Psoas muscle (tissue), 8 donors: ENCODE measurements around the gene SMYD3. TPM values are rescaled to one million over a fixed set of nuclear protein-coding genes. Genes with fewer than 3 reads are reported as not detected.
"Not testable (repeated sequence)": the region's sequence is repeated elsewhere in the genome, so short reads cannot be mapped to it uniquely, and the experiment has no call there.

Experiments used
- ATAC-seq, 4 donors: fragments of 200-7000 bp; cut with Tn5 transposase; one replicate each; pipeline ENCODE4 v1.9.1; 2020; ENCODE audit warnings: moderate library complexity in 3 of 4, mild to moderate bottlenecking in 2 of 4
- DNase-seq, 2 donors: peaks; one replicate each; pipeline ENCODE4 v3.0.0-alpha.2; 2020
- H3K27ac ChIP-seq: fragments of 200-600 bp; one replicate; pipeline ENCODE4 v1.8.0; 2022
- H3K27me3 ChIP-seq, 3 donors: fragments of 200-600 bp in 1 of 3; one replicate each; pipeline versions ENCODE4 v1.6.1 to v1.8.0; 2013 to 2022; ENCODE audit warnings: low read length in 2 of 3, mild to moderate bottlenecking in 2 of 3, moderate library complexity in 1 of 3; ENCODE audit not compliant: insufficient read depth in 3 of 3
- H3K36me3 ChIP-seq, 2 donors: fragments of 200-600 bp in 1 of 2; one replicate each; pipeline versions ENCODE4 v1.6.1 to v1.8.0; 2013 to 2022; ENCODE audit warnings: low read depth in 1 of 2, mild to moderate bottlenecking in 1 of 2, moderate library complexity in 1 of 2; ENCODE audit not compliant: insufficient read depth in 1 of 2
- H3K4me1 ChIP-seq: fragments of 200-600 bp; one replicate; pipeline ENCODE4 v1.8.0; 2022
- H3K4me3 ChIP-seq: fragments of 200-600 bp; one replicate; pipeline ENCODE4 v1.8.0; 2022; ENCODE audit warnings: mild to moderate bottlenecking
- H3K9me3 ChIP-seq: fragments of 200-600 bp; one replicate; pipeline ENCODE4 v1.8.0; 2022
- WGBS, 3 donors: extraction: QIAGEN DNeasy Blood & Tissue Kit; methylation state at CpG; one replicate each; pipeline versions ENCODE4 v1.1.6 to v1.1.7; 2013; 5-methylcytosine and 5-hydroxymethylcytosine counted together
- intact Hi-C, 2 donors: fragments of 100-400 bp; cut with DNase I; formaldehyde crosslinking; loops; one replicate each; pipeline versions ENCODE4 v1.11.0 to v1.14.2; 2022
- polyA plus RNA-seq, 3 donors: library from polyadenylated mRNA; stranded (reverse); fragments of 200-250 nt; gene quantifications; one replicate each; pipeline ENCODE4 v1.2.3, GENCODE V29; 2013
- total RNA-seq, 4 donors: library from RNA; stranded (reverse); fragmentation: NEBNext Ultra II Directional in 2 of 4; extraction: Animal tissue kit (Norgen Biotek cat#: 25700) in 2 of 4; gene quantifications; one replicate each; pipeline versions ENCODE4 v1.2.1 to v1.2.4, GENCODE V29; 2021 to 2023
- TF ChIP-seq, protein P1 (sequence below): fragments of 200-600 bp; IDR thresholded peaks from one replicate; pipeline ENCODE4 v1.8.0; 2022; ENCODE audit warnings: antibody characterized with exemption
- donor health status: healthy with polysubstance abuse.
- donor health status: DM: no; HTN: no; CAD: no; lungs with moderate emphysema.
- donor health status: Bipolar disorder and iron deficiency.
- donor health status: healthy.
- donor health status: DM: yes; HTN: yes; CAD: no.
- donor health status: DM: no; HTN: no; CAD: no.
- donor health status: DM: no; HTN: no; CAD: no.
- donor health status: DM: yes; HTN: yes; CAD: no.

Gene SMYD3
- total and polyA plus RNA-seq, 7 donors = 2.9 to 6.4 (median 4.9) TPM

DNA sequence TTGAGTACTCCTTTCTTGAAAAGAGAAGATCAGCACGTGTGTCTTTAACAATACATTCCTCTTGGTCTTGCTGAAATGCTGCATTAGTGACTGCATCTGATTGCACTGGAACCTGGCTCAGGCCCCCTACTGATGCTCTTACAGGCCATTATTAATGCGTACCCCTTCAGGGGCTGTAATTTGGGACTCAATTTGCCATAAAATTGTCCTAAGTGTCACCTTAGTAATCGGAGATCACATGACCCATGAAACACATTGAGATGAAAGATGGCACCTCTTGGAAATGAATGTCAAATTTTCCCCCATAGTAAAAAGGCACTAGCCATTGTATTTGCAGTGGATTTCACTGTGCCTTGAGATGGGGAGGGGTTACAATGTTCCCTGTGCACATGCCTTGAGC is 789.0 kb downstream of the SMYD3 start:
- intact Hi-C loops = no loop called here
- TF ChIP-seq, protein P1, sequence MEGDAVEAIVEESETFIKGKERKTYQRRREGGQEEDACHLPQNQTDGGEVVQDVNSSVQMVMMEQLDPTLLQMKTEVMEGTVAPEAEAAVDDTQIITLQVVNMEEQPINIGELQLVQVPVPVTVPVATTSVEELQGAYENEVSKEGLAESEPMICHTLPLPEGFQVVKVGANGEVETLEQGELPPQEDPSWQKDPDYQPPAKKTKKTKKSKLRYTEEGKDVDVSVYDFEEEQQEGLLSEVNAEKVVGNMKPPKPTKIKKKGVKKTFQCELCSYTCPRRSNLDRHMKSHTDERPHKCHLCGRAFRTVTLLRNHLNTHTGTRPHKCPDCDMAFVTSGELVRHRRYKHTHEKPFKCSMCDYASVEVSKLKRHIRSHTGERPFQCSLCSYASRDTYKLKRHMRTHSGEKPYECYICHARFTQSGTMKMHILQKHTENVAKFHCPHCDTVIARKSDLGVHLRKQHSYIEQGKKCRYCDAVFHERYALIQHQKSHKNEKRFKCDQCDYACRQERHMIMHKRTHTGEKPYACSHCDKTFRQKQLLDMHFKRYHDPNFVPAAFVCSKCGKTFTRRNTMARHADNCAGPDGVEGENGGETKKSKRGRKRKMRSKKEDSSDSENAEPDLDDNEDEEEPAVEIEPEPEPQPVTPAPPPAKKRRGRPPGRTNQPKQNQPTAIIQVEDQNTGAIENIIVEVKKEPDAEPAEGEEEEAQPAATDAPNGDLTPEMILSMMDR = no peak
- no peak overlapping the region for H3K4me3 ChIP-seq
- 75% methylated on average over 3 of the region's 3 CpGs for WGBS, 3 donors
- no peaks in the 10 kb centered on the region for H3K36me3 ChIP-seq
- H3K4me1 ChIP-seq = no peaks in the 10 kb centered on the region
- ATAC-seq (no peak), DNase-seq (no peak)
- H3K27me3 ChIP-seq = no peaks in the 10 kb centered on the region
- H3K9me3 ChIP-seq = no peaks in the 10 kb centered on the region
- H3K27ac ChIP-seq = no peak overlapping the region

DNA sequence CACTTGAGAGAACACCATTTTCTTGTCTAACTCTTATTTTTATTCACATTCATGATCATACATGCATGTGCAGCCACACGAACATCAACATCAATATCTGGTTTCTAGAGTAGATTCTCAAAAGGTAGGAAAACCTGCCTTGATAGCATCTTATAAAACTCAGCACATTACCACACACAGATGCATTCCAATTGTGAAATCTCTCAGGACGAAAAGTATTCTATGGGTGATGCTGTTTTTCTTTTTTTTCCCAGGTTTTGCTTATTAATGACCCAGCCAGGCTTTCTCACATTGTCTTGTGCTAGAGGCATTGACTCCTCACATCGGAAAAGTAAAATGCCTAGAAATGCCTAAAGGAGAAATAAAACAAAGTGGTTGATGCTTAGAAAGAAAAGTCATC is 789.5 kb downstream of the SMYD3 start:
- Histone ChIP-seq H3K9me3 (no peaks in the 10 kb centered on the region), H3K27ac (no peak overlapping the region), H3K27me3 (no peaks in the 10 kb centered on the region), H3K4me1 (no peaks in the 10 kb centered on the region), H3K4me3 (no peak overlapping the region), H3K36me3 (no peaks in the 10 kb centered on the region)
- DNase-seq = no peak
- TF ChIP-seq, protein P1 = no peak
- ATAC-seq = no peak
- 89 to 97% (median 89%) methylated on average over 3 of the region's 3 CpGs for WGBS, 3 donors
- intact Hi-C loops = no loop called here

DNA sequence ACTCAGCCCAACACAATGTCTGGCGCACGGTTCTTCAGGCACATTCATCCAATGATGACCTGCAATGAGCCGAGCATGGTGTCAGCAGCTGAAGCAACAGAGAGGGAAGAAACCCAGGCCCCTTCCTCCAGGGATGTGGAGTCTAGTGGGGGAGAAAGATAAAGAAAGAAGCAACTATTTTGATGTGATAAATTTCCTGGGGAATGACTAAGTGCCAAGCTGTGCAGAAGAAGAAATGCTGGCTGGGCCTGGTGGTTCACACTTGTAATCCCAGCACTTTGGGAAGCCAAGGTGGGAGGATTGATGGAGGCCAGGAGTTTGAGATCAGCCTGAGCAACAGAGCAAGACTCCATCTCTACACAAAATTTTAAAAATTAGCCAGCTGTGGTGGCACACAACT is 790.5 kb downstream of the SMYD3 start:
- TF ChIP-seq, protein P1 = no peak
- ATAC-seq = no peak
- no peak overlapping the region for H3K4me3 ChIP-seq

DNA sequence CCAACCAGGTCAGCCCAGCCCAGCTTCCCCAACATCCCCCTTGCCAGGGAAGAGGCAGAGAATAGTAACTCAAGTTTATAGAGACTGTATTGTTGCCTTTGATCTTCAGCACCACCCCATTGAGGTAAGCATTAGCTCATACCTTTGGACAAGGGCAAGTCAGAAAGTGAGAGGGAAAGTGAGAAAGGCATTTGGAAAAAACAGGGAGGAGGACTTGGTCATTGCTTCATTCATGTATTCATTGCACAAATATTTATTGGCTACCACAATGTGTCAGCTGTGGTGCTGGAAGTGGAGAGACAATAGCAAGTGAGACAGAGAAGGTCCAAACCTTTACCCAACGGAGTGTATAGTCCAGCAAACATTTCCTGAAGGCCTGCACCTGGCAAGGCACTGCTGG is 791.1 kb downstream of the SMYD3 start:
- Histone ChIP-seq H3K27me3 (no peaks in the 10 kb centered on the region), H3K27ac (no peak overlapping the region), H3K4me3 (no peak overlapping the region), H3K4me1 (no peaks in the 10 kb centered on the region), H3K9me3 (no peaks in the 10 kb centered on the region), H3K36me3 (no peaks in the 10 kb centered on the region)
- TF ChIP-seq, protein P1 = no peak
- 12 to 31% (median 15%) methylated on average over 1 of the region's 1 CpG for WGBS, 3 donors
- DNase-seq = no peak
- ATAC-seq = peak in 1 of 4 donors; percentile 64
- intact Hi-C loops = no loop called here

More for the DNA sequence above, 790.5 kb downstream of the SMYD3 start:
- Histone ChIP-seq H3K4me1 (no peaks in the 10 kb centered on the region), H3K9me3 (no peaks in the 10 kb centered on the region), H3K27ac (no peak overlapping the region), H3K27me3 (no peaks in the 10 kb centered on the region), H3K36me3 (no peaks in the 10 kb centered on the region)
- 81 to 90% (median 88%) methylated on average over 3 of the region's 3 CpGs for WGBS, 3 donors
- DNase-seq = no peak
- intact Hi-C loops = no loop called here

DNA sequence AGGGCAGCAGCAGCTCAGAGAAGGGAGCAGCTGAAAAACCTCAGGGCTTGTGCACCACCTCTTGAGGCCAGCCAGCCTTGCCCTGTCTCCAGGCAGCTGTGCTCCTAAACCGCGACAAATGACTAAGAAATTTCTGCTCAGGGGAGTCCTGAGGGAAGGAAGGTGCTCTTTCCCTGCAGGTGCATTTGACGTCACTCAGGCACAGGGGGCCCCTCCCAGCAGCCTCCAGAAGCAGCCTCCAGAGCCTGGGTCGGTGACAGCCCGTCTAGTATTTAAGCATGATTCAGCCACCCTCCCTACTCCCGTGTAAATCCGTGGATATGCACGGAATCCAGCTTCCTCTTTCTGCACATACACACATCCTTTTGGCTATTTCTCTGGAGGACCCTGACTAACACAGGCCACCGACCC is 791.8 kb downstream of the SMYD3 start:
- no peak for DNase-seq
- Histone ChIP-seq H3K9me3 (no peaks in the 10 kb centered on the region), H3K36me3 (no peaks in the 10 kb centered on the region), H3K27me3 (no peaks in the 10 kb centered on the region), H3K4me3 (no peak overlapping the region), H3K4me1 (no peaks in the 10 kb centered on the region), H3K27ac (no peak overlapping the region)
- intact Hi-C loops = no loop called here
- ATAC-seq = no peak
- TF ChIP-seq, protein P1 = no peak
- 12 to 17% (median 17%) methylated on average over 9 of the region's 9 CpGs for WGBS, 3 donors

DNA sequence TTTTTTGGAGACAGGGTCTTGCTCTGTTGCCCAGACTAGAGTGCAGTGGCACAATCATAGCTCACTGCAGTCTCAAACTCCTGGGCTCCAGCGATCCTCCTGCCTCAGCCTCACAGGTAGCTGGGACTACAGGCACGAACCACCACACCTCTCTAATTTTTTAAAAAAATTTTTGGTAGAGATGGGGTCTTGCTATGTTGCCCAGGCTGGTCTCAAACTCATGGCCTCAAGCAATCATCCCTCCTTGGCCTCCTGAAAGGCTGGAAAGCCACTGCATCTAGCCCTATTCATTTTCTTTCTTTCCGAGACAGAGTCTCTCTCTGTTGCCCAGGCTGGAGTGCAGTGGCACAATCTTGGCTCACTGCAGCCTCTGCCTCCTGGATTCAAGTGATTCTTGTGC is 793.1 kb downstream of the SMYD3 start:
- DNase-seq, H3K27me3 ChIP-seq, ATAC-seq, H3K9me3 ChIP-seq, H3K36me3 ChIP-seq, H3K4me1 ChIP-seq, H3K4me3 ChIP-seq, intact Hi-C loops, H3K27ac ChIP-seq: not testable (repeated sequence)
- 93 to 95% (median 93%) methylated on average over 3 of the region's 3 CpGs for WGBS, 3 donors
